NCI-H226 (cell line): ENCODE measurements around the gene KRTAP2-4.
"Not testable (repeated sequence)": the region's sequence is repeated elsewhere in the genome, so short reads cannot be mapped to it uniquely, and the experiment has no call there.

ENCODE experiments used
- DNase-seq: peaks from one replicate; pipeline ENCODE4 v3.0.0-alpha.2; 2015

The KRTAP2-4 gene

GRCh38 chr17:41065829-41066624 lies at the start of gene KRTAP2-4:
KRTAP2-4 (minus strand) TSS chr17:41065879; CDS start chr17:41065845, 34 bp downstream.
- peak; percentile 94 for DNase-seq

GRCh38 chr17:41111151-41111885 lies 45.6 kb upstream of the KRTAP2-4 start:
- DNase-seq: no peak

- DNase-seq: not testable (repeated sequence)
Observed at GRCh38 chr17:41108728-41109386, 43.2 kb upstream of the KRTAP2-4 start.

GRCh38 chr17:41107941-41108450 lies 42.3 kb upstream of the KRTAP2-4 start:
- no peak for DNase-seq

GRCh38 chr17:41105347-41105746 lies 39.7 kb upstream of the KRTAP2-4 start, which contains the start of gene KRTAP4-9:
KRTAP4-9 (plus strand) TSS chr17:41105389; CDS start chr17:41105389, 0 bp downstream.
- DNase-seq: not testable (repeated sequence)

GRCh38 chr17:41104386-41105038 lies 38.8 kb upstream of the KRTAP2-4 start:
- DNase-seq: peak; percentile 56

GRCh38 chr17:41103896-41104295 lies 38.2 kb upstream of the KRTAP2-4 start:
- DNase-seq: no peak

GRCh38 chr17:41101586-41102259 lies 36.0 kb upstream of the KRTAP2-4 start, which contains the start of gene KRTAP4-16:
KRTAP4-16 (minus strand) TSS chr17:41102209; CDS start chr17:41102209, 0 bp downstream.
- no peak for DNase-seq

- DNase-seq: peak; percentile 85
Observed at GRCh38 chr17:41099682-41100480, 34.2 kb upstream of the KRTAP2-4 start.

- DNase-seq: peak; percentile 31
Observed at GRCh38 chr17:41098481-41098880, 32.8 kb upstream of the KRTAP2-4 start.

GRCh38 chr17:41098042-41098441 lies 32.4 kb upstream of the KRTAP2-4 start, which contains the start of gene KRTAP4-8:
KRTAP4-8 (minus strand) TSS chr17:41098142; CDS start chr17:41098084, 58 bp downstream.
- no peak for DNase-seq

GRCh38 chr17:41096055-41096454 lies 30.4 kb upstream of the KRTAP2-4 start:
- DNase-seq: no peak

GRCh38 chr17:41088760-41089352 lies 23.2 kb upstream of the KRTAP2-4 start:
- not testable (repeated sequence) for DNase-seq

- not testable (repeated sequence) for DNase-seq
Observed at GRCh38 chr17:41084100-41084856, 18.6 kb upstream of the KRTAP2-4 start, which contains the start of gene KRTAP4-7. KRTAP4-7 (plus strand) TSS chr17:41084150; CDS start chr17:41084207, 57 bp downstream.

GRCh38 chr17:41083427-41083826 lies 17.7 kb upstream of the KRTAP2-4 start:
- not testable (repeated sequence) for DNase-seq

GRCh38 chr17:41082626-41083025 lies 16.9 kb upstream of the KRTAP2-4 start:
- peak; percentile 78 for DNase-seq

- no peak for DNase-seq
Observed at GRCh38 chr17:41076788-41077187, 11.1 kb upstream of the KRTAP2-4 start.

- no peak for DNase-seq
Observed at GRCh38 chr17:41073676-41074075, 8.0 kb upstream of the KRTAP2-4 start.

GRCh38 chr17:41071606-41072360 lies 6.1 kb upstream of the KRTAP2-4 start:
- no peak for DNase-seq
